ENCODE data around the gene MAPKBP1.

The MAPKBP1 gene

DNA sequence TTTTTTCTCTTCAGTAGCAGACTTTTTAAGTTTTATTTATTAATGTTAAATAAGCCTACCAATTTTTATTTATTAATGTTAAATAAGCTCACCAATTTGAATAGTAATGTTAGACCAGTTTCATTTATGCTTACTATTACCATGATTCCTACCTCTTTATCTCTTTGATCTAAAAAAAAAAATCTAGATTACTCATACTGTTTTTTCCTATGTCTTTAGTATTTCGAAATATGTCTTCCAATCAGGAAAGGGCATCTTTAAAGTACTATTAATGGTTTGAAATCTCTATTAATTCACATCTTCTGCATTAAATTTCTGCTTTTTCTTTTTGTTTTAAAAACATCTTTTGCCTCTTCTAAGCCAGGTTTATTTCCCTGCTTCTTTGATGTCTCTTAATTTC is 27.5 kb upstream of the MAPKBP1 start:
- TF ChIP-seq, protein P1, sequence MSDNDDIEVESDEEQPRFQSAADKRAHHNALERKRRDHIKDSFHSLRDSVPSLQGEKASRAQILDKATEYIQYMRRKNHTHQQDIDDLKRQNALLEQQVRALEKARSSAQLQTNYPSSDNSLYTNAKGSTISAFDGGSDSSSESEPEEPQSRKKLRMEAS (IDR thresholded peaks at IDR 0.05; ENCODE audit: low read depth, low read length) = no peak
- TF ChIP-seq, protein P2, sequence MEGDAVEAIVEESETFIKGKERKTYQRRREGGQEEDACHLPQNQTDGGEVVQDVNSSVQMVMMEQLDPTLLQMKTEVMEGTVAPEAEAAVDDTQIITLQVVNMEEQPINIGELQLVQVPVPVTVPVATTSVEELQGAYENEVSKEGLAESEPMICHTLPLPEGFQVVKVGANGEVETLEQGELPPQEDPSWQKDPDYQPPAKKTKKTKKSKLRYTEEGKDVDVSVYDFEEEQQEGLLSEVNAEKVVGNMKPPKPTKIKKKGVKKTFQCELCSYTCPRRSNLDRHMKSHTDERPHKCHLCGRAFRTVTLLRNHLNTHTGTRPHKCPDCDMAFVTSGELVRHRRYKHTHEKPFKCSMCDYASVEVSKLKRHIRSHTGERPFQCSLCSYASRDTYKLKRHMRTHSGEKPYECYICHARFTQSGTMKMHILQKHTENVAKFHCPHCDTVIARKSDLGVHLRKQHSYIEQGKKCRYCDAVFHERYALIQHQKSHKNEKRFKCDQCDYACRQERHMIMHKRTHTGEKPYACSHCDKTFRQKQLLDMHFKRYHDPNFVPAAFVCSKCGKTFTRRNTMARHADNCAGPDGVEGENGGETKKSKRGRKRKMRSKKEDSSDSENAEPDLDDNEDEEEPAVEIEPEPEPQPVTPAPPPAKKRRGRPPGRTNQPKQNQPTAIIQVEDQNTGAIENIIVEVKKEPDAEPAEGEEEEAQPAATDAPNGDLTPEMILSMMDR (IDR thresholded peaks at IDR 0.05; ENCODE audit: low read depth, low read length) = no peak
- TF ChIP-seq POLR2A (IDR thresholded peaks at IDR 0.05; ENCODE audit: extremely low read depth, insufficient read length) = no peak
- TF ChIP-seq MYC (IDR thresholded peaks at IDR 0.05; ENCODE audit: low read depth, low read length) = no peak
- no peak for DNase-seq (ENCODE audit: low read depth)
- no peak overlapping the region for H3K4me3 ChIP-seq (ENCODE audit: low read depth, low read length)

DNA sequence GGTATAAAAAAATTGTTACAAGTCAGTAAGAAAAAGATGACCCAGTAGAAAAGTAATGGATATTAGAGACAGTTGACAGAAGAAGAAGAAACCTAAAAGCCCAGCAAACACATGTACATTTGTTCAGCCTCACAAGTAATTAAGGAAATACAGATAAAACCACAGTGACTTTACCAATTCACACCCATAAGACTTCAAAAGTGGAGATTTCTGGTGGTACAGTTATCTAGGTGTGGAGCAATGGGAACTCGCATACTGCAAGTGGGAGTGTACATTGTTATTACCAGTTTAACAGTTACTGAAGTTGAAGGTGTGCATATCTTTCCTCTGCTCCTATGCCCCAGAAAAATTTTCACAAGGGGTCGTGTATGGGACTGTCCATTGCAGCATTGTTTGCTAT is 18.1 kb upstream of the MAPKBP1 start:
- DNase-seq (ENCODE audit: low read depth) = no peak
- no peak overlapping the region for H3K4me3 ChIP-seq (ENCODE audit: low read depth, low read length)

DNA sequence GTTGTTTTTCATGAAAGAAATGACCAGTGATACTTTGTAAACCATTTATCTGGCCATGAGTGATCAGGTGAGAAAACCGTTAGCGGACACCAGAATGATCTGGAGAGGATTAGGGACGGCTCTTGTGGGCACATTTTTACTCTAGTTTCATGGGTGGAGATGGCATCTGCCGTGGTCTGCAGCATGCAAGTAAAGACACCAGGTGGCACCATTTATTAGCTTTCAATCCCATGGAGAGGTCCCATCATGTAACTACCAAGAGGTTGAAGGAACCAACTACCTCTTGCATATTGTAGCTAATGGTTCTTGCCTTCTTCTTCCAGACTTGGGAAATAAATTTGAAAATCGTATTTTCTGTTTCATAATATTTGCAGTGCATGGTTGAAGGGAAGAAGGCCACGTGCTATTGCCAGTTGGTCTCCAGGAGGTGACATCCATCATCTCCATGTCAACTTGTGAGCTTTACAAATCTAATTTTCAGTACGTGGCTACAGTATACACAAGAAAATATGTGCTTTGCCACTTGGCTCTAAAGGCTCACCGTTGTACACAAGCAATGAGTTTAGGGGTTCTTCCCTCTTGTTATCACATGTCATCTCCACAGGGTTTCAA is 1.5 kb upstream of the MAPKBP1 start:
- peak overlapping the region; percentile 65 for H3K4me3 ChIP-seq (ENCODE audit: low read depth, low read length)
- TF ChIP-seq, protein P2 (IDR thresholded peaks at IDR 0.05; ENCODE audit: low read depth, low read length) = peak; percentile 67
- TF ChIP-seq, protein P1 (IDR thresholded peaks at IDR 0.05; ENCODE audit: low read depth, low read length) = peak; percentile 60
- no peak for TF ChIP-seq POLR2A (IDR thresholded peaks at IDR 0.05; ENCODE audit: extremely low read depth, insufficient read length)

More for the DNA sequence above, 18.1 kb upstream of the MAPKBP1 start:
- TF ChIP-seq POLR2A (IDR thresholded peaks at IDR 0.05; ENCODE audit: extremely low read depth, insufficient read length) (no peak), MYC (IDR thresholded peaks at IDR 0.05; ENCODE audit: low read depth, low read length) (no peak)
- TF ChIP-seq, protein P2 (IDR thresholded peaks at IDR 0.05; ENCODE audit: low read depth, low read length) = no peak
- TF ChIP-seq, protein P1 (IDR thresholded peaks at IDR 0.05; ENCODE audit: low read depth, low read length) = no peak

DNA sequence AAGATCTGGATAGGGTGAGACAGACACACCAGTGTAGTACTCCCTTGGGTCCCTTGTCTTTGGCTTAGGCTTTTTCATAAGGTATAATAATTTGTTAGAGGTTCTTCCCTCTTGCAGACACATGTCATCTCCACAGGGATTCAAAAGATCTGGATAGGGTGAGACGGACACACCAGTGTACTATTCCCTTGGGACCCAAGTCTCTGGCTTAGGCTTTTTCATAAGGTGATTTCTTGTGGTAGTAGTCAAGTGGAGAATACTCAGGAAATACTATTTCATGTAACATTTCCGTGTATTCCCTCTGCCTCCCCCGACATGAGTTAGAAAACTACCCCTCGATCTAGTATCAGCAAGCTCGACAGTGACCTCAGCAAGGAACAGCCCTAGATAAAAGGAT is 954 bp upstream of the MAPKBP1 start:
- DNase-seq (ENCODE audit: low read depth) = peak; percentile 36
- TF ChIP-seq POLR2A (IDR thresholded peaks at IDR 0.05; ENCODE audit: extremely low read depth, insufficient read length) (no peak), MYC (IDR thresholded peaks at IDR 0.05; ENCODE audit: low read depth, low read length) (no peak)
- TF ChIP-seq, protein P1 (IDR thresholded peaks at IDR 0.05; ENCODE audit: low read depth, low read length) = no peak
- TF ChIP-seq, protein P2 (IDR thresholded peaks at IDR 0.05; ENCODE audit: low read depth, low read length) = no peak
- H3K4me3 ChIP-seq (ENCODE audit: low read depth, low read length) = peak overlapping the region; percentile 65

More for the DNA sequence above, 1.5 kb upstream of the MAPKBP1 start:
- peak; percentile 83 for DNase-seq (ENCODE audit: low read depth)

DNA sequence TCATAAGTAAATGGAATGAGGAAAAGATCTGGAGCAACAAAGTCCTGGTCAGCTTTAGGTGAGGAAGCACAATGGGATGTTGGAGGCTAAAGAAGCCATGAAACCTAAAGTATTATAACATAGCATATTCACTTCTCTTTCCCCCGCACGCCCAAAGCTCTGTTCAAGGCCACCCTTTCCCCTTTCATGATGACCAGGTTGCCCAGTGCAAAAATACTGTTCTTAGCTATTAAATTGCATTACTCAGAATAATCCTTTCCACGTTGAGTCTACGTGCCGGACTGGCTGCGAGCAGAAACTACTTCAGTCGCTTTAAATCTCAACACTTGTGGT is 589 bp upstream of the MAPKBP1 start:
- TF ChIP-seq MYC (IDR thresholded peaks at IDR 0.05; ENCODE audit: low read depth, low read length) (no peak; the same call in 1 of the 2 replicates), POLR2A (IDR thresholded peaks at IDR 0.05; ENCODE audit: extremely low read depth, insufficient read length) (no peak)
- TF ChIP-seq, protein P2 (IDR thresholded peaks at IDR 0.05; ENCODE audit: low read depth, low read length) = no peak
- TF ChIP-seq, protein P1 (IDR thresholded peaks at IDR 0.05; ENCODE audit: low read depth, low read length) = no peak
- DNase-seq (ENCODE audit: low read depth) = no peak

More for the DNA sequence above, 589 bp upstream of the MAPKBP1 start:
- H3K4me3 ChIP-seq (ENCODE audit: low read depth, low read length) = peak overlapping the region; percentile 65
